SU-DHL-6 (cell line): ENCODE data around the gene EIF2B5.

Experiments used
- EZH2phosphoT487 ChIP-seq: fragments of 200-600 bp; sonication (generic), shearing (Covaris generic); conservative IDR thresholded peaks from 2 replicates; pipeline ENCODE4 v1.6.1; 2018; ENCODE audit warnings: mild to moderate bottlenecking, antibody characterized with exemption, low read length, moderate library complexity, mixed read lengths
- TF ChIP-seq, protein P1 (sequence below): fragments of 200-600 bp; sonication (generic); IDR thresholded peaks from one replicate; pipeline ENCODE4 v1.5.1; 2017; ENCODE audit warnings: antibody characterized with exemption, mild to moderate bottlenecking, low read length, moderate library complexity; ENCODE audit not compliant: insufficient read depth, poor library complexity, severe bottlenecking

DNA sequence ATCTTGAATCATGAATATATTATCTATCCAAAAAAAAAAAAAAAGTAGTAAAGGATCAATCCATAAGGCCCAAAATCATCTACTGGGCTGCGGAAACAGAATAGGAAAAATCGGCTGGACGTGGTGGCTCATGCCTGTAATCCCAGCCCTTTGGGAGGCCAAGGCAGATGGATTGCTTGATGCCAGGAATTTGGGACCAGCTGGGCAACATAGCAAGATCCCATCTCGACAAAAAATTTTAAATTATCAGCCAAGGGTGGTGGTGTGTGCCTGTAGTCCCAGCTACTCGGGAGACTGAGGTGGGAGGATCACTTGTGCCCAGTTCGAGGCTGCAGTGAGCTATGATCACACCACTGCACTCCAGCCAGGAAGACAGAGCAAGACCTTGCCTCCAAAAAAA is 14.0 kb downstream of the EIF2B5 start:
- TF ChIP-seq, protein P1, sequence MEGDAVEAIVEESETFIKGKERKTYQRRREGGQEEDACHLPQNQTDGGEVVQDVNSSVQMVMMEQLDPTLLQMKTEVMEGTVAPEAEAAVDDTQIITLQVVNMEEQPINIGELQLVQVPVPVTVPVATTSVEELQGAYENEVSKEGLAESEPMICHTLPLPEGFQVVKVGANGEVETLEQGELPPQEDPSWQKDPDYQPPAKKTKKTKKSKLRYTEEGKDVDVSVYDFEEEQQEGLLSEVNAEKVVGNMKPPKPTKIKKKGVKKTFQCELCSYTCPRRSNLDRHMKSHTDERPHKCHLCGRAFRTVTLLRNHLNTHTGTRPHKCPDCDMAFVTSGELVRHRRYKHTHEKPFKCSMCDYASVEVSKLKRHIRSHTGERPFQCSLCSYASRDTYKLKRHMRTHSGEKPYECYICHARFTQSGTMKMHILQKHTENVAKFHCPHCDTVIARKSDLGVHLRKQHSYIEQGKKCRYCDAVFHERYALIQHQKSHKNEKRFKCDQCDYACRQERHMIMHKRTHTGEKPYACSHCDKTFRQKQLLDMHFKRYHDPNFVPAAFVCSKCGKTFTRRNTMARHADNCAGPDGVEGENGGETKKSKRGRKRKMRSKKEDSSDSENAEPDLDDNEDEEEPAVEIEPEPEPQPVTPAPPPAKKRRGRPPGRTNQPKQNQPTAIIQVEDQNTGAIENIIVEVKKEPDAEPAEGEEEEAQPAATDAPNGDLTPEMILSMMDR: no peak
- TF ChIP-seq EZH2phosphoT487: no peak
